NCI-H2081 treated with DMSO at 0.1 percent for 48 hours (cell line): Measurements from ENCODE around the gene SMAD6.

Experiments used
- DNase-seq: peaks from one replicate; lab custom pipeline; 2025; lab: John Stamatoyannopoulos, UW

SMAD6 gene

GRCh38 chr15:66702035-66702786, at the start of gene SMAD6:
SMAD6 (plus strand) TSS chr15:66702236; CDS start chr15:66703259, 1,023 bp downstream.
- peak; percentile 79 for DNase-seq

GRCh38 chr15:66652806-66653205, 49.2 kb upstream of the SMAD6 start:
- no peak for DNase-seq

- no peak for DNase-seq
Measured at GRCh38 chr15:66653398-66653797, 48.6 kb upstream of the SMAD6 start.

GRCh38 chr15:66653852-66654251, 48.2 kb upstream of the SMAD6 start:
- DNase-seq: no peak

GRCh38 chr15:66654361-66654738, 47.7 kb upstream of the SMAD6 start:
- no peak for DNase-seq

GRCh38 chr15:66654739-66655375, 47.2 kb upstream of the SMAD6 start:
- DNase-seq: no peak

- no peak for DNase-seq
Measured at GRCh38 chr15:66655511-66655910, 46.5 kb upstream of the SMAD6 start.

GRCh38 chr15:66655997-66656396, 46.0 kb upstream of the SMAD6 start:
- DNase-seq: no peak

GRCh38 chr15:66657185-66658020, 44.6 kb upstream of the SMAD6 start:
- no peak for DNase-seq

- DNase-seq: no peak
Measured at GRCh38 chr15:66658044-66658443, 44.0 kb upstream of the SMAD6 start.

GRCh38 chr15:66658855-66659254, 43.2 kb upstream of the SMAD6 start:
- DNase-seq: no peak

GRCh38 chr15:66659384-66659783, 42.7 kb upstream of the SMAD6 start:
- DNase-seq: no peak

GRCh38 chr15:66661432-66662096, 40.5 kb upstream of the SMAD6 start:
- no peak for DNase-seq

GRCh38 chr15:66662522-66662921, 39.5 kb upstream of the SMAD6 start:
- no peak for DNase-seq

- no peak for DNase-seq
Measured at GRCh38 chr15:66663664-66664063, 38.4 kb upstream of the SMAD6 start.

- no peak for DNase-seq
Measured at GRCh38 chr15:66670175-66670574, 31.9 kb upstream of the SMAD6 start.

GRCh38 chr15:66670762-66671580, 31.1 kb upstream of the SMAD6 start:
- no peak for DNase-seq

GRCh38 chr15:66672867-66673266, 29.2 kb upstream of the SMAD6 start:
- no peak for DNase-seq

- no peak for DNase-seq
Measured at GRCh38 chr15:66673410-66674322, 28.4 kb upstream of the SMAD6 start.

GRCh38 chr15:66674756-66675155, 27.3 kb upstream of the SMAD6 start:
- no peak for DNase-seq
